H9 (cell line): Measurements from ENCODE around the gene MAGEA9. TPM values are rescaled to one million over a fixed set of nuclear protein-coding genes. Genes with fewer than 3 reads are reported as not detected.

Source experiments
- DNase-seq: peaks from one replicate; pipeline ENCODE4 v3.0.0-alpha.2; 2017
- H2AFZ ChIP-seq: one replicate; pipeline ENCODE4 v1.6.1; 2013; ENCODE audit warnings: mild to moderate bottlenecking, low read length, control low read depth, moderate library complexity
- H2AK5ac ChIP-seq: 2 replicates; pipeline ENCODE4 v1.6.1; 2013; ENCODE audit warnings: low read length, control low read depth, mixed read lengths; ENCODE audit not compliant: insufficient read length
- H2BK120ac ChIP-seq: one replicate; pipeline ENCODE4 v1.6.1; 2013; ENCODE audit warnings: low read depth, mild to moderate bottlenecking, low read length, control low read depth, inconsistent platforms; ENCODE audit not compliant: poor library complexity, severe bottlenecking
- H2BK12ac ChIP-seq: 2 replicates; pipeline ENCODE4 v1.6.1; 2013; ENCODE audit warnings: low read length, control low read depth, mixed read lengths, low read depth; ENCODE audit not compliant: insufficient read length
- H2BK15ac ChIP-seq: 2 replicates; pipeline ENCODE4 v1.6.1; 2013; ENCODE audit warnings: low read depth, low read length, control low read depth
- H2BK20ac ChIP-seq: one replicate; pipeline ENCODE4 v1.6.1; 2013; ENCODE audit warnings: low read depth, mild to moderate bottlenecking, low read length, control low read depth, inconsistent platforms; ENCODE audit not compliant: poor library complexity, severe bottlenecking
- H2BK5ac ChIP-seq: 2 replicates; pipeline ENCODE4 v1.6.1; 2013; ENCODE audit warnings: low read length, control low read depth, mixed read lengths; ENCODE audit not compliant: insufficient read length
- H3K14ac ChIP-seq: 2 replicates; pipeline ENCODE4 v1.6.1; 2013; ENCODE audit warnings: low read length, control low read depth; ENCODE audit not compliant: insufficient read depth
- H3K18ac ChIP-seq: 2 replicates; pipeline ENCODE4 v1.6.1; 2013; ENCODE audit warnings: low read depth, mild to moderate bottlenecking, mixed read lengths, low read length, control low read depth; ENCODE audit not compliant: insufficient read length
- H3K23ac ChIP-seq: 2 replicates; pipeline ENCODE4 v1.6.1; 2013; ENCODE audit warnings: low read length, control low read depth, mixed read lengths, low read depth; ENCODE audit not compliant: insufficient read length
- H3K23me2 ChIP-seq: 2 replicates; pipeline ENCODE4 v1.6.1; 2013; ENCODE audit warnings: low read depth, mild to moderate bottlenecking, mixed read lengths, low read length, control low read depth; ENCODE audit not compliant: insufficient read length, poor library complexity, severe bottlenecking
- H3K27ac ChIP-seq: 2 replicates; pipeline ENCODE4 v1.5.1; 2013; ENCODE audit warnings: low read length, control low read depth, mixed read lengths, low read depth; ENCODE audit not compliant: insufficient read length
- H3K27me3 ChIP-seq: 2 replicates; pipeline ENCODE4 v1.6.1; 2013; ENCODE audit warnings: low read length, control low read depth, inconsistent platforms; ENCODE audit not compliant: insufficient read depth
- H3K4ac ChIP-seq: 2 replicates; pipeline ENCODE4 v1.6.1; 2013; ENCODE audit warnings: low read depth, mild to moderate bottlenecking, control low read depth, inconsistent platforms, low read length, moderate library complexity
- H3K4me1 ChIP-seq: 2 replicates; pipeline ENCODE4 v1.6.1; 2013; ENCODE audit warnings: low read length, control low read depth, inconsistent platforms; ENCODE audit not compliant: insufficient read depth
- H3K4me2 ChIP-seq: 2 replicates; pipeline ENCODE4 v1.6.1; 2013; ENCODE audit warnings: low read length, control low read depth, mixed read lengths; ENCODE audit not compliant: insufficient read length, insufficient read depth
- H3K56ac ChIP-seq: 2 replicates; pipeline ENCODE4 v1.6.1; 2013; ENCODE audit warnings: low read depth, mild to moderate bottlenecking, mixed read lengths, low read length, control low read depth; ENCODE audit not compliant: insufficient read length
- H3K79me1 ChIP-seq: 2 replicates; pipeline ENCODE4 v1.6.1; 2013; ENCODE audit warnings: low read depth, mild to moderate bottlenecking, moderate library complexity, low read length, control low read depth, inconsistent platforms; ENCODE audit not compliant: insufficient read depth, poor library complexity, severe bottlenecking
- H3K79me2 ChIP-seq: 2 replicates; pipeline ENCODE4 v1.6.1; 2013; ENCODE audit warnings: low read length, control low read depth, inconsistent platforms; ENCODE audit not compliant: insufficient read depth
- H3K9ac ChIP-seq: 2 replicates; pipeline ENCODE4 v1.6.1; 2013; ENCODE audit warnings: low read length, control low read depth, mixed read lengths; ENCODE audit not compliant: insufficient read length; ENCODE audit errors: extremely low read depth
- H3K9me3 ChIP-seq: one replicate; pipeline ENCODE4 v1.6.1; 2013; ENCODE audit warnings: low read depth, low read length, inconsistent platforms; ENCODE audit not compliant: control insufficient read depth
- H3T11ph ChIP-seq: one replicate; pipeline ENCODE4 v1.6.1; 2013; ENCODE audit warnings: mild to moderate bottlenecking, low read length, control low read depth, inconsistent platforms
- H4K20me1 ChIP-seq: one replicate; pipeline ENCODE4 v1.6.1; 2013; ENCODE audit not compliant: control insufficient read depth, insufficient read length, insufficient read depth
- H4K5ac ChIP-seq: 2 replicates; pipeline ENCODE4 v1.6.1; 2013; ENCODE audit warnings: low read depth, mild to moderate bottlenecking, mixed read lengths, low read length, control low read depth; ENCODE audit not compliant: insufficient read length
- H4K8ac ChIP-seq: replicated peaks from 2 replicates; pipeline ENCODE4 v1.6.1; 2013; ENCODE audit warnings: low read length, control low read depth, mixed read lengths, low read depth; ENCODE audit not compliant: insufficient read length
- H4K91ac ChIP-seq: 2 replicates; pipeline ENCODE4 v1.6.1; 2013; ENCODE audit warnings: low read depth, mild to moderate bottlenecking, moderate library complexity, mixed read lengths, low read length, control low read depth; ENCODE audit not compliant: insufficient read length
- H3K27ac Mint-ChIP-seq, 3 experiments: 2 replicates in 2 of 3; 3 replicates in 1 of 3; pipeline ENCODE4 v1.8.0; 2020 to 2021; ENCODE audit warnings: mixed read lengths in 3 of 3, mild to moderate bottlenecking in 1 of 3, moderate library complexity in 1 of 3
- H3K27me3 Mint-ChIP-seq: 2 replicates; pipeline ENCODE4 v1.8.0; 2021; ENCODE audit warnings: low read depth, mild to moderate bottlenecking, moderate library complexity, mixed read lengths
- H3K36me3 Mint-ChIP-seq, 3 experiments: 2 replicates in 2 of 3; 3 replicates in 1 of 3; pipeline ENCODE4 v1.8.0; 2020 to 2021; ENCODE audit warnings: low read depth in 3 of 3, mixed read lengths in 3 of 3; ENCODE audit not compliant: insufficient read depth in 1 of 3
- H3K4me1 Mint-ChIP-seq, 2 experiments: 2 replicates each; pipeline ENCODE4 v1.8.0; 2020; ENCODE audit warnings: mixed read lengths in 2 of 2
- H3K4me3 Mint-ChIP-seq, 2 experiments: 2 replicates in 1 of 2; 3 replicates in 1 of 2; pipeline ENCODE4 v1.8.0; 2020 to 2021; ENCODE audit warnings: mild to moderate bottlenecking in 2 of 2, mixed read lengths in 2 of 2, moderate library complexity in 1 of 2
- H3K9me3 Mint-ChIP-seq, 2 experiments: 2 replicates in 1 of 2; 3 replicates in 1 of 2; pipeline ENCODE4 v1.8.0; 2020; ENCODE audit warnings: mild to moderate bottlenecking in 2 of 2, mixed read lengths in 2 of 2, moderate library complexity in 1 of 2
- WGBS: extraction: QIAGEN DNeasy Blood & Tissue Kit; methylation state at CpG from one replicate; pipeline ENCODE4 v1.1.7; 2013; ENCODE audit warnings: missing lambda C conversion rate, low lambda C conversion rate, mixed read lengths; ENCODE audit not compliant: insufficient read length; ENCODE audit errors: extremely low coverage; 5-methylcytosine and 5-hydroxymethylcytosine counted together
- total RNA-seq: library from RNA; stranded (reverse); gene quantifications from 2 replicates; pipeline ENCODE4 v1.2.1, GENCODE V29; 2021
- TF ChIP-seq, protein P1 (sequence below): fragments of 200-600 bp; sonication (generic); conservative IDR thresholded peaks from 3 replicates; pipeline ENCODE4 v1.8.0; 2021; ENCODE audit warnings: antibody characterized with exemption, mild to moderate bottlenecking

MAGEA9 gene
- total RNA-seq, 1 experiment from 2014 or later, result 0.28 TPM

DNA sequence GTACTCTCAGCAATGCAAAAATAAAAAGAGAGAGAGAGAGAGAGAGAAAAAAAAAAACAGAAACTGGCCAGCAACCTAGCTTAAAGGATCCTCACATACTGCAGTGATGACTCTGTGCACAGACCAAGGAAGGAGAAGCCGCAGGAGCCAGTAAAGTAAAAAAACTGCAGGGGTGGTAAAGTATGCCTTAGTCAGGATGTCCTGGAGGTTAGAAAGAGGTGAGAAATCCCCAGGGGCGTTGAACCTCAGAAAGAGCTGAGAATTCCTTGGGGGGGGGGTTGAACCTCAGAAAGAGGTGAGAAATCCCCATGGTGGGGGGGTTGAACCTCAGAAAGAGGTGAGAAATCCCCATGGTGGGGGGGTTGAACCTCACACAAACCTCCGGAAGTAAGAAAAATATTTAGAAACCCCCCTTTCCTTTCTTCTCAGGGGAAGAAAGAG is 48.0 kb downstream of the MAGEA9 start:
- Histone ChIP-seq H2BK20ac (no peak overlapping the region), H3K23ac (no peak overlapping the region), H3K4me1 (peaks cover 2% of the 10 kb centered on the region; the same call in 1 of the 2 replicates), H3K4me2 (peak overlapping the region; percentile 48), H3K27ac (peak overlapping the region; percentile 80), H3K27me3 (no peaks in the 10 kb centered on the region), H3T11ph (no peak overlapping the region), H4K20me1 (no peaks in the 10 kb centered on the region), H3K23me2 (peaks cover 3% of the 10 kb centered on the region), H4K5ac (no peak overlapping the region), H2AK5ac (no peak overlapping the region), H3K56ac (no peak overlapping the region), H4K8ac (no peak overlapping the region), H2BK12ac (no peak overlapping the region), H3K4ac (no peak overlapping the region), H4K91ac (no peak overlapping the region), H2BK15ac (no peak overlapping the region), H3K9me3 (peaks cover 8% of the 10 kb centered on the region), H2BK120ac (no peak overlapping the region), H2AFZ (no peak overlapping the region), H3K79me2 (no peaks in the 10 kb centered on the region), H3K9ac (peak overlapping the region; percentile 68), H3K14ac (no peak overlapping the region), H3K18ac (no peak overlapping the region), H3K79me1 (no peaks in the 10 kb centered on the region), H2BK5ac (no peak overlapping the region)
- Mint-ChIP-seq H3K27ac (peak overlapping the region; percentile 81 to 96 (median 96)), H3K27me3 (peaks cover 1% of the 10 kb centered on the region; the same call in 1 of the 2 replicates), H3K36me3 (peaks cover 3 to 10% (median 6%) of the 10 kb centered on the region in 3 experiments), H3K4me1 (peaks cover 64 to 70% of the 10 kb centered on the region in 2 experiments), H3K4me3 (peak overlapping the region; percentile 47 to 71), H3K9me3 (peaks cover 52 to 66% of the 10 kb centered on the region in 2 experiments)
- TF ChIP-seq, protein P1, sequence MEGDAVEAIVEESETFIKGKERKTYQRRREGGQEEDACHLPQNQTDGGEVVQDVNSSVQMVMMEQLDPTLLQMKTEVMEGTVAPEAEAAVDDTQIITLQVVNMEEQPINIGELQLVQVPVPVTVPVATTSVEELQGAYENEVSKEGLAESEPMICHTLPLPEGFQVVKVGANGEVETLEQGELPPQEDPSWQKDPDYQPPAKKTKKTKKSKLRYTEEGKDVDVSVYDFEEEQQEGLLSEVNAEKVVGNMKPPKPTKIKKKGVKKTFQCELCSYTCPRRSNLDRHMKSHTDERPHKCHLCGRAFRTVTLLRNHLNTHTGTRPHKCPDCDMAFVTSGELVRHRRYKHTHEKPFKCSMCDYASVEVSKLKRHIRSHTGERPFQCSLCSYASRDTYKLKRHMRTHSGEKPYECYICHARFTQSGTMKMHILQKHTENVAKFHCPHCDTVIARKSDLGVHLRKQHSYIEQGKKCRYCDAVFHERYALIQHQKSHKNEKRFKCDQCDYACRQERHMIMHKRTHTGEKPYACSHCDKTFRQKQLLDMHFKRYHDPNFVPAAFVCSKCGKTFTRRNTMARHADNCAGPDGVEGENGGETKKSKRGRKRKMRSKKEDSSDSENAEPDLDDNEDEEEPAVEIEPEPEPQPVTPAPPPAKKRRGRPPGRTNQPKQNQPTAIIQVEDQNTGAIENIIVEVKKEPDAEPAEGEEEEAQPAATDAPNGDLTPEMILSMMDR, result no peak
- no CpG with 5 or more reads among the region's 3 CpGs for WGBS
- DNase-seq, result no peak
